ENCODE measurements around the gene WDFY4.

GRCh38 chr10:48880016-48880705 lies 195.5 kb downstream of the WDFY4 start:
- TF ChIP-seq EP300 (IDR thresholded peaks at IDR 0.05) = no peak
- TF ChIP-seq POLR2A (IDR thresholded peaks at IDR 0.05) = no peak
- TF ChIP-seq CTCF (IDR thresholded peaks at IDR 0.05) = no peak
- TF ChIP-seq POLR2AphosphoS5 (IDR thresholded peaks at IDR 0.05) = no peak
